Skin epidermis (tissue), 12 donors: Measurements from ENCODE around the gene NIPBL.

ENCODE experiments used
- H3K27ac ChIP-seq, 21 experiments: fragments of 200-600 bp; sonication (generic) in 11 of 21; one replicate each; pipeline ENCODE4 v1.5.0; 2020; ENCODE audit warnings: mild to moderate bottlenecking in 3 of 21, inconsistent platforms in 2 of 21, moderate library complexity in 2 of 21
- H3K4me3 ChIP-seq, 7 experiments: fragments of 200-600 bp; sonication (generic) in 2 of 7; one replicate each; pipeline ENCODE4 v1.5.0; 2020; ENCODE audit warnings: inconsistent platforms in 2 of 7, mild to moderate bottlenecking in 2 of 7, moderate library complexity in 1 of 7

Gene NIPBL

DNA sequence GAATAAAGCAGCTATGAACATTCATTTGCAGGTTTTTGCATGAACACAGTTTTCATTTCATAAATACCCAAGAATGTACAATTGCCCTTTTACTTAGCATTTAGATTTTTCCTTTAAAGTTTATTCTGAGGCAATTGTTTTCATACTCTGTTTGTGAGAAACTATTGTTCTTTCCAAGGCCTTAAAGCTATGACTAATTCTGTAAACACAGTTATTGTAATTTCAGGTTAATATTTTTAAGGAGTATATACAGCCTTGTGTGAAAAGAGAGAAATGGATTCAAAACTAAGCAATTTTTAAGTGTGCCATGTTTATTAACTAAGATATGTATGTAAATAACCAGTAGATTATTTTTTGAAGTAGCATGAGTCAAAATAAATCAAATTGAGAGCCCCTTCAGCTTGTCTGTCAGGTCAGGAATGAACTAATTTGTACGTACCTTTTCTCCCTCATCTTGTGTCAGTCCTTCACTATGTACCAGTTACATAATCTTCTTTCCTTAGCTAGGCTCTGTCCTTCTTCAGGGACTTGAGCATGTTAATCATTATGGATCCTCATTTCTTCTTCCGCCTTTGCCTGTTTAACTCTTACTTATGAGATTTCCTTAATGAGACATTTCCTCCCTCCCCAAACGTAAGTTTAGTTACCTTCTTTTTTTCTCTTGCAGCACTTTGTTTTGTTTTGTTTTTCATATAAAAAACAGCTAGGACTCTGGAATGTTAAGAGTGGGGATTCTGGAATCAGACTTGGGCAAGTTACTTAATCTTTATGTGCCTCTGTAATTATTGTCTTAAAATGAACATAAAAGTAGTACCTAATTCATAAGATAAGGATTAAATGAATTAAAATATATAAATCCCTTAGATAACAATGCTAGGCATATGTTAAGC is 63.6 kb downstream of the NIPBL start:
- H3K27ac ChIP-seq = no peak overlapping the region

DNA sequence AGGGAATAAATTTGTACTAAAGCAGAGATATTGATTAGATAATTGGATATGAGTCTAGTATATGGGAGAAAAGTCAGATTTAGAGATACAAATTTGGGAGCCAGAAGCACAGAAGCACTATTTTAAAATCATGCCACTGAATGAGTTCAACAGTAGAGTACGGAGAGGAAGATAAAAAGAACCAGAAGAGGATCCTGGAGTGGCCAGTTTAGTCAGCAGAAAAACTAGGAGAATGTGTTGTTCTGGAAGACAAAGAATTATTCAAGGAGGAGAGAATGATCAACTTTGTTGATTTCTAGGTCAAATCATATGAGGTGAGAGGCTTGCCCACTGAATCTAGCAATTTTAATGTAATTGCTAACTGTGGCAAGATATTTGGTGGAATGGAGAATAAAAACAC is 67.0 kb downstream of the NIPBL start:
- no peak overlapping the region for H3K27ac ChIP-seq
- H3K4me3 ChIP-seq = no peak overlapping the region

More for the DNA sequence above, 63.6 kb downstream of the NIPBL start:
- H3K4me3 ChIP-seq = no peak overlapping the region

GRCh38 chr5:36944024-36944423 is 67.5 kb downstream of the NIPBL start:
- H3K4me3 ChIP-seq = no peak overlapping the region
- H3K27ac ChIP-seq = no peak overlapping the region

GRCh38 chr5:36944607-36945225 is 68.1 kb downstream of the NIPBL start:
- Histone ChIP-seq H3K27ac (no peak overlapping the region), H3K4me3 (no peak overlapping the region)

- H3K4me3 ChIP-seq = no peak overlapping the region
- no peak overlapping the region for H3K27ac ChIP-seq
These were observed 69.1 kb downstream of the NIPBL start for GRCh38 chr5:36945687-36946086.

DNA sequence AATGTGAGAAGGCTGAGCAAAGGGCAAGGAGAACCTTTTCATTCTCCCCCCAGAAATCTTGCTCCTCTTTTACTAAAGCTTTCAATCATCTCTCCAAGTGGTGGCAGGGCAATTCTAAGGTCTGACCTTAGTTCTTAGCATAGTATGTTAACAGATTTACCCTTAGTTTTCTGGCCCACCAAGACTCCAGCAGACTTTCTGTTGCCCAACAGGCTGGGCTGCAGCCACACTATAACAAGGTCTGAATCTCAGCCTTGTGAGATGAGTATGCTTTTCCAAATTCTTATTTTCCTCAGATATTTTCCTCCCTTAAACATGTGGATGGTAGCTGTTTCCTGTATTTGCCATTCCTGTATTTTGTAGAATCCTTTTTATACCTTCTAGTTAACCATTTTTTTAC is 69.5 kb downstream of the NIPBL start:
- Histone ChIP-seq H3K4me3 (no peak overlapping the region), H3K27ac (no peak overlapping the region)

DNA sequence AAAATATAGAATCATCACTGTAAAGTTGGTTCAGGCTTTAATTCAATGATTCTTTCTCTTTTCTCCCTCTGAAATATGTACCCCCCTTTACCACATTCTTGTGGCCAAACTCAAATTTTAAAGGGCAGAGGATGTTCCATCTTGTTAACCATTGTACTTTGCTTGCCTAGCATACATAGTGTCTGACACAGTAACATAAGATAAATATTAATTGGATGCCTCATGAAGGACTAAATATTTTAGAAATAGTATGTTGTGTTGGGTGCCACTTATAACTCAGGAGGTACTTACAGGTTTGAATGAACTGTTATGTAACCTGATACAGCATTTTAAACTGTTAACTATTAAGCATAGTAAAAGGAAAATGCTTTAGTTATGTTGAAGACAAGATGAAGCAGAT is 71.5 kb downstream of the NIPBL start:
- Histone ChIP-seq H3K27ac (no peak overlapping the region), H3K4me3 (no peak overlapping the region)

GRCh38 chr5:36948650-36949049 is 72.1 kb downstream of the NIPBL start:
- no peak overlapping the region for H3K27ac ChIP-seq
- H3K4me3 ChIP-seq = no peak overlapping the region

DNA sequence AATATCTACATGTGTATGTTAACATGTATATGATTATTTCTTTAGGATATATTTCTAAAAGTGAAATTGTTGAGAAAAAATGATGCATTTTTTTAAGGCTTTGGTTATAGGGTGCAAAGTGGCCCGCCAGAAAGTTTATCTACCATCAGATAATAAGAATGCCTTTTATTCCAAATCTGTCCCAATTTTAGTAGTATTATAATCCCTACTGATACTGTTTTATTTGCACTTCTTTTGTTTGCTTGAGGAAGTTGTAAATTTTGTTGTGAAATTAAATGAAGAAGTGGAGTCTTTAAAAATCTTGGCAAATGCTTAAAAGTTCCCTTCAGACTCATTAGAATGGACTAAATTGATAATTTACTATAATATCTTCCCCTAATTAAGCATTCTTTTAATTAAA is 73.0 kb downstream of the NIPBL start:
- Histone ChIP-seq H3K4me3 (no peak overlapping the region), H3K27ac (no peak overlapping the region)

- Histone ChIP-seq H3K4me3 (no peak overlapping the region), H3K27ac (peak overlapping the region in 2 of 21 experiments; percentile 1 to 11)
These were observed 74.3 kb downstream of the NIPBL start for GRCh38 chr5:36950586-36951457.

GRCh38 chr5:36953043-36953442 is 76.5 kb downstream of the NIPBL start:
- Histone ChIP-seq H3K27ac (no peak overlapping the region), H3K4me3 (no peak overlapping the region)

GRCh38 chr5:36957953-36958537 is 81.5 kb downstream of the NIPBL start:
- H3K27ac ChIP-seq = no peak overlapping the region

GRCh38 chr5:36958612-36959011 is 82.0 kb downstream of the NIPBL start:
- no peak overlapping the region for H3K27ac ChIP-seq
- no peak overlapping the region for H3K4me3 ChIP-seq

More at GRCh38 chr5:36957953-36958537, 81.5 kb downstream of the NIPBL start:
- H3K4me3 ChIP-seq = no peak overlapping the region

DNA sequence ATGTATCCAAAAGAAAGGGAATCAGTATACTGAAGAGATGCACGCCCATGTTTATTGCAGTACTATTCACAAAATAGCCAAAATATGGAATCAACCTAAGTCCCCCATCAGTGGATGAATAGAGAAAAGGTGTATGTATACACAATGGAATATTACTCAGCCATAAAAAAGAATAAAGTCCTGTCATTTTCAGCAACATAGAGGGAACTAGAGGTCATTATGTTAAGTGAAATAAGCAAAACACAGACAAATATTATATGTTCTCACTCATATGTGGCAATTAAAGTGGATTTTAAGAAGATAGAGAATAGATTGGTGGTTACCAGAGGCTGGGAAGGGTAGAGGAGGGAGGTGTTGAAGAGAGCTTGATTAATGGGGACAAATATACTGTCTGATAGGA is 88.6 kb downstream of the NIPBL start:
- Histone ChIP-seq H3K27ac (no peak overlapping the region), H3K4me3 (no peak overlapping the region)

DNA sequence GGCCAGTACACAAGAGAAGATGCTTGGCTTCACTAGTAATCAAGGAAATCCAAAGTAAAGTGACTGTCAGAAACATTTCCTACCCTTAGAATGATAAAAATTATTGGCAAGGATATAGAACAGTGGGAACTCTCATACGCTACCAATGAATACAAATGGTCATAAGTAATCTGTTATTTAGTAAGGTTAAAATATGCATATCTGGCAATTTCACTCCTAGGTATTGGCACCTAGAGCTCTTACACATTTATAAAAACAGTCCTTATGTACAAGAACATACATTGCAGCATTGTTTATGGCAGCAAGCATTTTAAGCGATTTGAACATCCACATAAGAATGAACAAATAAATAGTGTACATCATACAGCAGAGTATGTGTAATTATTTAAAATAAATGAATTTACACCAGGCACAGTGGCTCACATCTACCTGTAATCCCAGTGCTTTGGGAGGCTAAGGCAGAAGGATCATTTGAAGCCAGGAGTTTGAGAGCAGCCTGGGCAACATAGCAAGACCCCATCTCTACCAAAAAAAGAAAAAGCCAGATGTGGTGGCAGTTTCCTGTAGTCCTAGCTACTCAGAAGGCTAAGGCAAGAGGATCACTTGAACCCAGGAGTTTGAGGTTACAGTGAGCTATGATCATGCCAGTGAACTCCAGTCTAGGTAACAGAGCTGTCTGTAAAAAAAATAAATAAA is 93.3 kb downstream of the NIPBL start:
- H3K4me3 ChIP-seq = no peak overlapping the region
- H3K27ac ChIP-seq = no peak overlapping the region

DNA sequence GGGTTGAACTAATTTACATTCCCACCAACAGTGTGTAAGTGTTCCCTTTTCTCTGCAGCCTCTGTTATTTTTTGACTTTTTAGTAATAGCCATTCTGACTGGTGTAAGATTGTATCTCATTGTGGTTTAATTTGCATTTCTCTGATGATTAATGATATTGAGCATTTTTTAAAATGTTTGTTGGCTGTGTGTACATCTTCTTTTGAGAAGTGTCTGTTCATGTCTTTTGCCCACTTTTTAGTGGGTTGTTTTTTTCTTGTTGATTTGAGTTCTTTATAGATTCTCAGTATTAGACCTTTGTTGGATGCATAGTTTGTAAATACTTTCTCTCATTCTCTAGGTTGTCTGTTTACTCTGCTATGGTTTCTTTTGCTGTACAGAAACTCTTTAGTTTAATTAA is 101.6 kb downstream of the NIPBL start:
- H3K4me3 ChIP-seq = no peak overlapping the region
- H3K27ac ChIP-seq = no peak overlapping the region

DNA sequence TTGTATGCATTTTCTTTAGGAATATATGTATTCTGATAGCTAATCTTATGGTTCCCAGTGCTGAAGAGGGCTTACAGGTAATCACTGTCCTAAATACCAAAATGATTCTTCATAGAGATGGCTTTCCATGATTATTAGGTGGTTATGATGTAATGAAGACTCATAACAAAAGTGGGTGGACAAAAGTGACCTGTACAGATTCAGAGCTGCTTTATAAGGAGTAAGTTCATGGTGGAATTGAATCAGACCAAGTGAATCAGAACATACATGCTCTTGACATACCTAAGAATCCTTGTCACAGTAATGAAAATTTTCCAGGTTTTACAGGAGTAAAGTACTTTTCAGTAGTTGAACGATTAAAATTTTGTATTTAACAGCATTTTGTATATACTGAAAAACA is 105.6 kb downstream of the NIPBL start:
- H3K4me3 ChIP-seq = no peak overlapping the region
- H3K27ac ChIP-seq = no peak overlapping the region

- Histone ChIP-seq H3K27ac (no peak overlapping the region), H3K4me3 (no peak overlapping the region)
These were observed 108.8 kb downstream of the NIPBL start for GRCh38 chr5:36985387-36985786.

DNA sequence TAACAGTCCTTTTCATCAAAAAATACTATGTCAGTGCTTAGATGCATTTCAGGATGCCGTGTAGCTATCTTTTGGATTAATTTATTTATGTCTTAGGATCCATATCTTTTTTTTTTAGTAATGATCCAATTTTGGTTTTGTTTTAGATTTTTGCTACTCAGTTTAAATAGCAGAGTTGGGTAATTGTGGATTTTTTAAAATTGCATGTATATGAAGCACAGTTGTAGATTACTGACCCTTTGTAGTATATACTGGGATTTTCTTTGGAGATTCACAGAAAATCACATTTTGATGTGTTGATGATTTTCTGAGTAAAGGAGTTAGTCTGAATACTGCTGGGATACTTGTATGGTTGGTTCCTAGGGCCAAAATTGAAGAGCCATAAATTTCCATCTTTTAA is 111.8 kb downstream of the NIPBL start:
- Histone ChIP-seq H3K4me3 (no peak overlapping the region), H3K27ac (no peak overlapping the region)
